ENCODE results near the gene CCK. TPM values are rescaled to one million over a fixed set of nuclear protein-coding genes. Genes with fewer than 3 reads are reported as not detected.

The CCK gene
- polyA plus RNA-seq, 1 experiment = not detected

- Histone ChIP-seq H3K36me3 (ENCODE audit: control insufficient read depth, insufficient read depth, low read length) (peaks cover 9% of the 10 kb centered on the region), H3K4me3 (ENCODE audit: low read depth, low read length) (no peak overlapping the region), H3K27me3 (ENCODE audit: control insufficient read depth, insufficient read depth, low read length) (no peaks in the 10 kb centered on the region)
- no peak for TF ChIP-seq CTCF (IDR thresholded peaks at IDR 0.05; ENCODE audit: insufficient read depth, low read depth, low read length)
- peak; percentile 52 for DNase-seq (ENCODE audit: low read depth)
- POLR2A ChIA-PET = no interaction called here
- CTCF ChIA-PET = interaction anchor here (0.5 to 2.2 kb wide), 4 partner anchors 22 to 352 kb away, joined by 3 to 6 read pairs (median 4); no protein-coding TSS in a partner anchor
Observed at GRCh38 chr3:42214565-42215283, 51.3 kb downstream of the CCK start.

- no peak for DNase-seq (ENCODE audit: low read depth)
- POLR2A ChIA-PET = no interaction called here
- CTCF ChIA-PET = interaction anchor here (0.6 to 1.2 kb wide), 2 partner anchors 9 to 352 kb away, joined by 3 to 4 read pairs; no protein-coding TSS in a partner anchor
- Histone ChIP-seq H3K36me3 (ENCODE audit: control insufficient read depth, insufficient read depth, low read length) (peaks cover 9% of the 10 kb centered on the region), H3K4me3 (ENCODE audit: low read depth, low read length) (no peak overlapping the region), H3K27me3 (ENCODE audit: control insufficient read depth, insufficient read depth, low read length) (no peaks in the 10 kb centered on the region)
- no peak for TF ChIP-seq CTCF (IDR thresholded peaks at IDR 0.05; ENCODE audit: insufficient read depth, low read depth, low read length)
Observed at GRCh38 chr3:42214064-42214463, 51.9 kb downstream of the CCK start.

- Histone ChIP-seq H3K27me3 (ENCODE audit: control insufficient read depth, insufficient read depth, low read length) (no peaks in the 10 kb centered on the region), H3K4me3 (ENCODE audit: low read depth, low read length) (no peak overlapping the region), H3K36me3 (ENCODE audit: control insufficient read depth, insufficient read depth, low read length) (peaks cover 12% of the 10 kb centered on the region)
- no peak for TF ChIP-seq CTCF (IDR thresholded peaks at IDR 0.05; ENCODE audit: insufficient read depth, low read depth, low read length)
- ChIA-PET POLR2A (no interaction called here), CTCF (interaction anchor here (1.0 to 1.2 kb wide), 3 partner anchors 9 to 22 kb away, joined by 3 read pairs; no protein-coding TSS in a partner anchor)
- DNase-seq (ENCODE audit: low read depth) = no peak
Observed at GRCh38 chr3:42213417-42213816, 52.6 kb downstream of the CCK start.

GRCh38 chr3:42210726-42211125, 55.3 kb downstream of the CCK start:
- no peak overlapping the region for H3K4me3 ChIP-seq (ENCODE audit: low read depth, low read length)
- ChIA-PET POLR2A (no interaction called here), CTCF (interaction anchor here (0.9 to 1.7 kb wide), 3 partner anchors 10 to 37 kb away, joined by 5 to 8 read pairs (median 5); no protein-coding TSS in a partner anchor)
- H3K27me3 ChIP-seq (ENCODE audit: control insufficient read depth, insufficient read depth, low read length) = no peaks in the 10 kb centered on the region
- DNase-seq (ENCODE audit: low read depth) = no peak
- no peak for TF ChIP-seq CTCF (IDR thresholded peaks at IDR 0.05; ENCODE audit: insufficient read depth, low read depth, low read length)
- H3K36me3 ChIP-seq (ENCODE audit: control insufficient read depth, insufficient read depth, low read length) = peaks cover 12% of the 10 kb centered on the region

GRCh38 chr3:42209917-42210316, 56.1 kb downstream of the CCK start:
- CTCF ChIA-PET = interaction anchor here (1.7 kb wide), 1 partner anchor 20 kb away, joined by 8 read pairs; no protein-coding TSS in a partner anchor
- Histone ChIP-seq H3K27me3 (ENCODE audit: control insufficient read depth, insufficient read depth, low read length) (no peaks in the 10 kb centered on the region), H3K36me3 (ENCODE audit: control insufficient read depth, insufficient read depth, low read length) (peaks cover 12% of the 10 kb centered on the region), H3K4me3 (ENCODE audit: low read depth, low read length) (no peak overlapping the region)
- TF ChIP-seq CTCF (IDR thresholded peaks at IDR 0.05; ENCODE audit: insufficient read depth, low read depth, low read length) = no peak
- no peak for DNase-seq (ENCODE audit: low read depth)
- POLR2A ChIA-PET = no interaction called here

Small RNAs within 50 kb of the gene (small RNA-seq; reads per million reads assigned to genes)
- not detected for gene RNU4-78P (ENCODE audit: insufficient read length, low read depth, low replicate concordance)

Other genes starting within 250 kb of the CCK start
- 26.1 and 36.3 TPM in 2 replicates for gene TRAK1, start 174.8 kb downstream of the CCK start, polyA plus RNA-seq (2011; rRNA removed)
- not detected in 2 replicates for gene LYZL4, start 144.4 kb upstream of the CCK start, polyA plus RNA-seq (2011; rRNA removed)
- gene VIPR1, start 236.5 kb upstream of the CCK start, polyA plus RNA-seq (2011; rRNA removed) = not detected in 2 replicates

All from BJ (cell line).